HG03039 (cell line): ENCODE results near the gene C5orf15.

ENCODE experiments used
- ATAC-seq: cut with Tn5 transposase; IDR thresholded peaks from one replicate; pipeline ENCODE4 v1.9.1; 2021; ENCODE audit warnings: mild to moderate bottlenecking, moderate library complexity; ENCODE audit not compliant: unreplicated experiment

Gene C5orf15

DNA sequence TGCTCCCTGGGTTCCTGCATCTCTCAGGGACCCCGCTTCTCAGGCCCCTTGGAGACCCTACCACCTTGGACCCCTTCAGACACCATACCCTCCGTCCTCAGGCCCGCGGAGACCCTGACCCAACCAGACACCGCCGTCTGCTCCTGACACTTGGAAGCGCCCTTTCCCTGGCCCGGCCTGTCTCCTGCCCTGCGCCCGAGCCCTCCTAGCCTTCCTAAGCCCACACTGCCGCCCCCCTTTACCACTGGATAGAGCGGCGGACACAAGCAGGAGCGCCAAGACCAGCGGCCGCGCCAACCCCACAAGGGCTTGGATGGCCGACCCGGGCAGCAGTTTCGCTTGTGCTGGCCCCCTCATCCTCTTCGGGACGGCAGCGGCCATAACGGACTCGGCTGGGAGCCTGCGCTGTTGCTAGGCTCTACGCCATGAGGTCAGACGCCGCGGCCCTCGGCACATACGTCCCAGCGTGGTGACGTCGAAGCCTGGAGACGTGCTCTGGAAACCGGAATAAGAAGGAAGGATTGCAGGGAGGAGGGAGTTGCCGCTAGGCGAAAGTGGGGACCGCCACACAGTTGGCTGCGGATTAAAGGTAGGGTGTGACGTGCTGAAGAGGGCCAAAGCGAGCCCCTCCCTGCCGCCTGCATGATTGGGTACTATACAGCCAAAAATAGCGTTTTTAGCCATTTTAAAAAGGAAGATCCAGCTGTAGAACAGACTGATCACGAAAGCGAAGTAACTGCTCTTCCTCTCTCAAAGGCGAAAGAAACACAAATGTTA, at the start of gene C5orf15:
Gene C5orf15 (minus strand): TSS at position 422 of the 777 bp plus-strand sequence. CDS start 41 bp downstream, at position 381.
- ATAC-seq = peak; percentile 96

DNA sequence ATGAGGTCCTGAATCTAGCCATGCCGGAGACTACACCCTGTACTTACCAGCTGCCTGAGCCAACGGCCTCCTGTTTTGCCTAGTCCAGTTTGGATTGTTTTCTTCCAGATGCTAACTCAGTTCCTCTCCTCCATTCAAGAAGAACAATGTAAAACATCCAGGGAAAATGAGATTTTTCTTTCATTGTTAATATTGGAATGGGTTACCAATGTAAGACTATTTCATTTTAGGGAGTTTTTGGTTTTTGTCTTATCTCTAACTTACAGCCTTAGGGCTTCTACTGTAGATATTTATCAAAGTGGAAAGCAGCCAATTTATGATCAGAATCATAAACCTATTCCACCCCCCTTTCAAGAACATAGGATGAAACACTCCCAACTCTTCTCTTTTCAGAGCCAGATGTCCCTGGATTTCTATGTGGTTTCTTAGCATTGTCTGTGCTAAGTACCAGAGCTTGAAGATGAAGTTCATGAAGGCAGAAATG, 39.9 kb upstream of the C5orf15 start:
- ATAC-seq = no peak

DNA sequence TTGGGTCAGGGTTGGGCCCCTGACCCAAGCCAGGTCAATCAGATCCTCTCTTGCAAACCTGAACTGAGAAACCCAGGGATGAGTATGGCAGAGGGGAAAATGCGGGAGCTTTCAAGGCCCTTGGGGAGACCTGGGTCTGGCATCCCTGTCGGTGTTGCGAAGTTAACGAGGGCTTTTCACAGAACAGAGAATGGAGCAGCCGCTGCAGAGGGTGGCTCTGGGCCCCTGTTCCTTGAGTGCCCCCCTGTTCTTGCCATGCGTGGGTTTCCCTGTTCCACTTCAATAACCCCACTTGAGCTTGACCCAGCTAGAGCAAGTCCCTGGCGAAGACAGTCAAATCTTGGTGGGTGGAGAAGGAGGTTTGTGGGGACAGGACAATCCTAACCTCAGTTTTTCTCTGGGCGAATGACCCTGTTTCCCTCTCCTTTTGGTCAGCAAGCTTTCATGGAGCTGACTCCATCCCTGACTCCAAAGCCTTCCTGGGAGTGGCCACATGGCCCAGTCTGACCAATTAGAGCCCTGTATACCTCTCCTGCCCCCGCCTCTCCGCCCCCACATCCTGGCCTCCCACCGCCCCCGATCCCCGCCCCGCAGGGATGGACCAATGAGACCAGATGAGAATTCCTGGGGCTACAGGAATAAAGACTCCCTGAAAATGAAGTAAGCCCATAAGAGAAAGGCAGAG, 39.3 kb upstream of the C5orf15 start:
- ATAC-seq = no peak

DNA sequence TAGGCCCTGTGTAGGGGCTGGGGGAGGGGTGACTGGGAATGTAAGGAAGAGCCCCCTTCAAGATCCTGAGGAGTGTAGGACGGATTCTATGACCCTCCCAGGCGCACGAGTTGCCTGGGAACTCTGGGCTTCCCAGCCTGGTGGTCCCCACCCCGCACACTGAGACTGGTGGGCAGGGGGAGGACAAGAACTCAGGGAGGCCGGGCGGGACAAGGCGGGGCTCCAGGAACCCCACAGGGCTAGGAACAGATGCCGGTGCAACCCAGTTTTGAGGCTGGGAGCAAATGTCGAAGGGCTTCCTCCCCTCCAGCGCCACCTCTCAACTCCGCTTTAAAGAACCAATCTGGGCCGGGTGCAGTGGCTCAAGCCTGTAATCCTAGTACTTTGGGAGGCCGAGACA, 37.7 kb upstream of the C5orf15 start:
- no peak for ATAC-seq

DNA sequence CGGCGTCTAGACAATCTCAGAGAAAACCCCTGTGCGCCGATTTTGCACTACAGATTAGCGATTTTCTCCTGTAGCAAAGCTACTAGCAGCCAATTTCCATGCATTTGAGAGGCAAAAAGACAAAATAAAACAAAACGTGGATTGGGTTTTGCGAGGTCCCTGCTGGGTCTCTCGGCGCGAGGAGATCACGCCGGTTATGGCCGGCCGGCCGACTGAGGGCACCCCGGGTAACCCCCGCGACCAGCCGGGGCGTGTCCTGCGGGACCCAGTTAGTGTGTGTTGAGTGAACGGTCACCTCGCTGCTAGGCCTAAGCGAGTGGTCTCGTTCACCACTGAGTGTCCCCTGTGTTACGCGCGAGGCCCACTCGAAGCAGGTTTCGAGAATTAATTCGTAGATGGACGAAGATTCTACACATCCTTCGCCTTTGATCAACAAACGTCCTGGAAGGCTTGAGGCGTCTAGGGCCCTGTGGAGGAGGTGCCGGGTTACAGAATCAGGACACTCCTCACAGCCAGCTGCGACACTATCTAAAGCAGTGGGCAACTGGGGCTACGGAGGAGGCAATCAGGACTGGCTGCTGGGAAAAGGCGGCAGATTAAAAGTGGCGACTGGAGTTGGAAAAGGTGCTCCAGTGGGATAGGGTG, 37.1 kb upstream of the C5orf15 start:
- no peak for ATAC-seq

DNA sequence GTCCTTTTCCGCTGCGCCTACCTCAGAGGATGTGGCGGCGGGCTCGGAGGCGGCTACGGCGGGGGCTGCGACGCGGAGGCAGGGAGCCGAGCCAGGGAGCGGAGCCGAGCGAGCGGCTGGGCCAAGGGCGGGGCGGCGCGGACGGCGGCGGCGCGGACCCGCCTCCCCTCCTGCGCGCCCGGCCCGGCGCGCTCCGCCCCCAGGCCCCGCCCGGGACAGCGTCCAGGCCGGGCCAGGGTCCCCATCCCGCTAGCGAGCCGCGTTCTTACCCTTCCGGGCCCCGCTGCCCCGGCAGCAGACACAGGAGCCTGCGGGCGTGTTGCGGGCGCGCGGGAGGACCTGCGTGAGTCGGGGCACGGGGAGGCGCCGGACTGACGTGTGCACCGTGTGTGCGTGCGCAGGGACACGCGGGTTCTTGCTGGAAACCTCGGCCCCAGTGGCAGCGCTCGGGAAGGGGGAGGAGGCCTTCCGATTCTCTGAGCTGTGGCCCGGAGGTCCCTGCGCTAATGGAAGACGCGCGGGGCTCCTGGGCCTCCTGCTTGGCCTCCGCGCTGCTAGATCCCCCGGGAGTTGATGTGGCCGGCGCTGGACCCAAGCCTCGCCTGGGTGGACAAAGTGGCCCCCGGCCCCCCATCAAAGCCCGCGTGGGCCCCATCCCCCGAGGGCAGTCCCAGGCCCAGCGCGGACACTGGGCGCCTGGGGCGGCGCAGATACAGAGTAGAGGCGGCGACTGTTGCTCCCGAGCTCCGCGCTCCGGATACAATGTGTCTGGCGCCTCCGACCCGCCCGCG, 36.4 kb upstream of the C5orf15 start, which contains the start of gene VDAC1:
Gene VDAC1 (minus strand): TSS at position 350 of the 791 bp plus-strand sequence. CDS start 11,963 bp downstream, outside the sequence.
- peak; percentile 71 for ATAC-seq

DNA sequence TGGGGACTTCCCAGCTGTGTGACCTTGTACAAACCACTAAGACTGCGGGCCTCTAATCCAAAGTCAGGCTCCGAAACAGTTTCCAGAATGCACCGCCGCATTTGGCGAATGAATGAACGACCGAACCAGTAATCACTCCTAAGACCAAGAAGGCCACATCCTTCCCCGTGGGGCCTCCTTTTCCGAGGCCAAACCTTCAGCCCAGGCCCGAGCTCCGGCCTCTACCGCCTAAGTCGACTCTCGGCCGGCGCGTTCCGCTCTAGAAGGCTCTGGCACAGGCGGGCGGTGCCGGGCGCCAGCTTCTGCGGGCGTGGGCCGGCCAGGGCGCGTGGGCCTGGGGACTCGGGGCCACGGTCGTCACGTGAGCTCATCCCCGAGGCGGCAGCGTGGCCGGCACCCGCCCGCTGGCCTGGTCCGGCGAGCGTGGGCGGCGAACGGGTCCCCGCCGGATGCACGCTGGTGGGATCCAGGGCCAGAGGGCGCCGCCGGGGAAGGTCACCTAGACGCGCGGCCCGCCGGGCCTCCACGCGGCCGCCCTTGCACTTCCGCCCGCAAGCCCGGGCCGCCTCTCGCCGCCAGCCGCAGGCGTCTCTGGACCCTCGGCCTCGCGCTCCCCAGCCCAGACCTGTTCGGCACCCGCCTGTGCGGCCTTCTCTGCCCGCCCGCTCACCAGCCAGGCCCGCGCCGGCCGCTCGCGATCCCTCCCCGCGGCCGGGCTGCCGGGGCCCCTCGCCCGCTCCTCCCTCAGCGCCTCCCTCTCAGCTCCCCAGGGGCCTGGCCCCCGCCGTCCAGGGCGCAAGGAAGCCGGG, 35.6 kb upstream of the C5orf15 start:
- peak; percentile 32 for ATAC-seq

DNA sequence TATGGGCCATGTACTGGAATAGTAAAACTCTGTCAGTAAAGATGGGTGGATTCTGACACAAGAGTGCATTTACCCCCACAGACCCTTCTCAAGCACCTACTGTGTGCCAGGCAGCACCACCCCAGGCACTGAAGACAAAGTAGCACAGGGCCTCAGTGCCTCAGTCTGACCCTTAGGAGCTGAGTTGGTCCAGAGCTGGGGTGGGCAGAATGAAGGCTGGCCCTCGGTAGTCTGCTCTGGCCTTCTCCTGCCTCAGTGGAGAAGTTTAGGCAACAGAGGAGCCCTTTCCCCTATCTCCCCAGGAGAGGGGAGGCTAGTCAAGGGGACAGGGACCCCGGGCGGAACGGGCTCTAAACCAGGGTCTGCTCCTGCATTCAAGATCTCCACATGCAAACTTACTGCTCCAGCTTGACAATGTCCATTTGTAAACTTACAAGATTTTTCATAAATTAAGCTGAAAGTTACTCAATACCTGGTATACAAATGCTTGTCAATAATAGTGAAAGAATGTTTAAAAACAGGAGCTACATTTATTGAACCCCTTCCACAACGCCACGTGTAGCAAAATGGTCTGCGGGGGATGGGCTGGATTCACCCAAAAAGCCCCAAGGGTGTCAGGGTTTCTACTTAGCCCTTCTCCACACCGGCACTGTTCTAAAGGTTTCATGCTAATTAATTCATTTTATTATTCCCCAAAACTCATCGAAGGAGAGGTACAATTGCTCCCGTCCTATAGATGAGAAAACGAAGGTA, 34.8 kb upstream of the C5orf15 start:
- ATAC-seq = no peak

DNA sequence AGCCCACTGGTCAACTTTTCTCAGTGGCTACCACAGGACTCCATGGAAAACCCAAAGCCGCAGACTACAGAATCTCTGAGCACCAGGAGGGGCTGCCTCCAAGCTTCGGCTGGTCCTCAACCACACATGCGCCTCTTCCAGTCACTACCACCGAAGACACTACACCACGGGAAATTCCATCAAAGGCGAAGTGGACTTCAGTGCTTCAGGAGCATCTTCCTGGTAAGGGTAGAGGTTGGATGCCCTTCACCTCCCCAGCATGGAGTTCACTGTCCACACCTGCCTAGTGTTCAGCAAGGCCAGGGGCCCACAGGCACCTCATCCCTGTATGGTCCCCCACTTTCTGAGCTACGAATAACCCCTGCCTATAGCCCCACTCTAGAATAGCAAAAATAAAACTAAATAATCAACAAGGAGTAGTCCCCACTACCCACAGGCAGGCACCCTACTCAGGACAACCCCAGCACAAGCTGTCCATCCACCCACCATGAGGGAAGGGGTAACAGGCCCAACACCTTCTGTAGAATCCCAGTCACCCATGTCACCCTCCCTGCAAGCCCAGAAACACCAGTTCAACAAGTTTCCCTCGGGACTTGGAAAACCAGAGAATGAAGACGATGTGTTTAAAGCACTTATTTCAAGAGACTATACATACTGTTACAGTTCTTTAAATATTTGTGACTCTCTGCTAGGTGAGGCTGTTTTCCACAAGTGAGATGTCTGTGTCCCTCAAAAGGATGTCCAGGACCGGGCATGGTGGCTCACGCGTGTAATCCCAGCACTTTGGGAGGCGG, 33.7 kb upstream of the C5orf15 start:
- no peak for ATAC-seq

DNA sequence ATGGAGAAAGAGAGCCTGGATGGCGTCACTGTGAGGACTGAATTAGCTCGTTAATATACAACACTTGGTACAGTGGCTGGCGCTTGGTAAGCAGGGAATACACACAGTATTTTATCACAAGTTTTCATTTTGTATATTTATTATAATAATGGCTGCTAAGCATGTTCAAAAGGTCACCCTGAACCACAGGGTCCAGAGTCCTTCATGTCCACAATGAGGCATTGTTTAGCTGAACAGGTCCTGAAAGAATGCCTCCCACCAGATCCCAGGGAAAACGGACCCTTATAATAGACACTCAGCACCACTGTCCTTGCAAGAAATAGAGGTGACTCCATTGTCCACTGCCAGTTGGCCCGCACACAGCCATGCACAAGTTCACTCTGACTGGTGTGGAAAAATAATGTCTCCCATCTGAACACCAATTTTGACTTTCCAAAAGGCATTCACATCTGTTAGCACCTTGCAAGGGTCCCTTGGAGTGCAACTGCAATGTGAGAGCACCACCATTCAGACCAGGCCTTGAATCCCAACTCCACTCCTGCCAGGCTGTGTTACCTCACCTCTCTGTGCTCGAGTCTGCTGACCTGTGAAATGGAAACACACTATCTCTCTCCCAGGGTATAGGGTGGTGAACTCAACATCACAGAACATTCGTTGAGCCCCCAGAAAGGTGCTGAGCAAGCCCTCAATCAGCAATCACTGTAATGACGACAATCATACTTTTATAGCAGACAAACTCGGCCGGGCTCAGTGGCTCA, 32.5 kb upstream of the C5orf15 start:
- no peak for ATAC-seq

DNA sequence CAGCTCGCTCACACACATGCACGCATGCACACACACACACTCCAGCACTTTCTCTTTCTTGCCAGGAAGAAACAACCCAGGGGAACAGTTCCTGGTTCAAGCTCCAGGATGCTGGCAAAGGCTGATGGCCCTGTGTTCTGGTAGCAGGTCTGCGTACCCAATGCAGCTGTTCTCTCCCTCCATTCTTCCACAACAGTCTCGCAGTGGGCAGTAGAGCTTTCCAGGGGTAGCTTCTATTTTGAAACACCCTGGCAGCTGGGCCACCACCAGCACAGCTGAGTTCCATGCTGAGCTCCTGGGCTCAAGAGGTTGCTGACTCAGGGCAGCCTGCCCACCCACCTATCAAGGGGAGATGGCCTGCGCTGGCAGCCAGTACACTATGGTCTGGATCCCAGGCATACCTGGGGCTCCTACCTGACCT, 31.7 kb upstream of the C5orf15 start:
- ATAC-seq = no peak

DNA sequence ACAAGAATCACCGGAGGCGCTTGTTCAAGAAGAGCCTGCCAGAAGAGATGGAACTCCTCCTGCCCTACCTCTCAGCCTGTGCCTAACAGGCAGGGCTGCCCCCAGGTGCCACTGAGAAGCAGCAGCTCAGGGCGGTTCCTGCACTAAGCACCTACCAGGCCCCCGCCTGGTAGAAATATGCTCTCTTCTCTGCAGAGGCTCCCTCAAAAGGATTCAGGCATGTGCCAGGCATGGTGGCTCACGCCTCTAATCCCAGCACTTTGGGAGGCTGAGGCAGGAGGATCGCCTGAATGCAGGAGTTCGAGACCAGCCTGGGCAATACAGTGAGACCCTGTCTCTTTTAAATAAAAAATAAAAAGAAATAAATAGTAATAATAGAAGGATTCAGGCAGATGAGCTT, 30.4 kb upstream of the C5orf15 start:
- no peak for ATAC-seq

DNA sequence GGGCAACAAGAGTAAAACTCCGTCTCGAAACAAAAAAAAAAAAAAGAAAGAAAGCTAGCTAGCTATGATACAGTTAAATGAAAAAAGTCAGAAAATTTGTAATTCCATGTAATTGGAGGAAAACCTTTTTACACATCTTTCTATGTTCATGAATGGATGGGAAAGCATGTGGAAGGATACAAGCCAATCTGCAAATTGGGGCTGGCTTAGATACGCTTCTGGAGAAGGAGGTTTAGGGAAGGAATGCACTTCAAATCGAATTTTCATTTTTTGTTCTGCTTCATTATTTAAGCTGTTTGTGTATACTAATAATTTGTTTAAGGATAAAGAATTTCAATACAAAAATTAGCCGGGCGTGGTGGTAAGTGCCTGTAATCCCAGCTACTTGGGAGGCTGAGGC, 29.6 kb upstream of the C5orf15 start:
- ATAC-seq = no peak

DNA sequence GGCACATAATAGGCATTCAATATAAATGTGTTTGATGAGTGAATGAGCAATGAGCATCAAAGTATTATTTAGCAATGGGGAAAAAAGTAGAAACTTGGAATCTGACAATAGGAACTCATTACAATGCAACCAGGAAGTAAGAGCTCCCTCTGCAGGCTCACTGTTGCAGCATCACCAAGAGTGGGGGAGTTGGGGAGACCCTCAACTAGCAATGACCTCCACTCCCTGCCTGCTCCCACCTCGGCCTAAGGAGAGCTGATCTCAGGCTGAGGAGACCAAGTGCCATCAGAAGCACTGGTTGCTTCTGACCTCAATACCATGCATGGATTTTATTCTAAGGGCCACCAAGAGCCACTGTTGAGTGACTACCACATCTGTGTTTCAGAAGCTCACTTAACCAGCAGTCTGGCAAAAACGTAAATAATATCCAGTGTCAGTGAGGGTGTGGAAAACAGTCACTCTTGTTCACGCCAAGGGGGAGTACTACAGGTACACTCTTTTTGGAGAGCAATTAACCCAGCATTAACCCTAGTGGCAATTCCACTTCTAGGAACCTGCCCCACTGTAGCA, 28.3 kb upstream of the C5orf15 start:
- ATAC-seq = no peak

DNA sequence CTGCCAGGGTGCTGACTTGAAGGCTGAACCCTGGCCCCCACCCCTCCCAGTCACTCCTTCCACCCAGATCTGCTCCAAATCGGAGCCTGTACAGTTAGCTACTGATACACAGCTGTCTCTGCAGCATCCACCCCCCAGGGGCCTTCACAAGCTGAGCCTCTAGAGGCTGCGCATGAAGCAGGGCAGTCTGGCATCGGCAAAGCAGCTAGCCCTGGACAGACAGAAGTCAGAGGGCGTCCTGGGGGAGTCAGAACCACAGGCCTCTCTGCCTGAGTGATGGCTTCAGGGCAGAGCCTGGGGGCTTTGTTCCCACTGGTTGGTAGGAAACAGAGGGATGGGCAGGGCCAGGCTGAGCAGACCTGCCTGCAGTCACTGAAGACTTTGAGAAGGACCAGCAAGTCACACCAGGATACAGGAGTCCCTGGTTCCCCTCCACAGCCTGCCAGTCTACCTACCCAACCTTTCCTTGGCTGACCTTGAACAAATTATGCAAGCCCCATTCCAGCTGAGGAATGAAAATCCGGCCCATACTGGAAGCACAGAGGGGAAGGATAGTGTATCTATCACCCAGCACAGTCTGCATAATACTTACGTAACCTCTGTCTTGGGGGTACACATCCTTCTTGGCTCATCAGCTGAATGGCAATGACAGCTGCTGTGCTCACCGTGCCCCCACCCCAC, 27.6 kb upstream of the C5orf15 start:
- no peak for ATAC-seq

DNA sequence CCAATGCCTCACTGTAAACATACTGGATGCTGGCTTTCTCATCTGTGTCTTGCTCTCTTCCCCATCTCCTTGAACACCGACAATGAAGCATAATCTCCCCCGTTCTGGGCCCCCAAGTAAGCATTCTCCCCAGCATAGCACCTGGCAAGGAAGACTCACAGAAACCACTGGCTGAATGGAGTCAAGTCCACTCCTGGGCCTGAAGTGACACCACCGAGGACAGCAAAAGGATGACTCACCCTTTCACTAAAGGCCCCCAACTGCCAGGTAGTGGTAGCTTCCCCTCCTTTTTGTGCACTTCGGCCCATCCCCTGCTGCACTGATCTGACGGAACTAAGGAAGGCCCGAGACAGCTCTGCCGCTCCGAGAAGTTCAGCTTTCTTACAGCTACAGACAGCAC, 26.9 kb upstream of the C5orf15 start:
- ATAC-seq = no peak

DNA sequence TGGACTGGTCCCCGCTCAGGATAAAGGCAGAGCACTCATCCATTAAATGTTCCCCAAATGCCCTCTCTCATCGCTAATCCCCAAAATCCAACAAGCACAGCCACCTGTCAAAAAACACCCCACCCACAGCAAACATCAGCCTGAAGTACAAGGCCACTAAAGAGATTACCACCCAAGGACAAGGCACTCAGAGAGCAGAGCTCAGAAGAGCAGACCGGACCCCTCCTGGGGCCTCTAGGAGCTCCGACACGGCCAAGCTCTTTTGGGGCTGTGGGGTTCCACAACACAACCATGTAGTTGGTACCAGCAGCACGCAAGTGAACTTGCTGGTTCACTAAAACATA, 26.5 kb upstream of the C5orf15 start:
- ATAC-seq = no peak
